ENCODE data around the gene CDK10. TPM values are rescaled to one million over a fixed set of nuclear protein-coding genes. Genes with fewer than 3 reads are reported as not detected.

The CDK10 gene
- total and polyA plus RNA-seq, 9 of the 15 experiments (the other 6 are each of a cell fraction or from before 2014, with no cell fraction given), result 2.0 to 85.1 (median 40.1) TPM

- peak; percentile 64 for TF ChIP-seq DEAF1 (CRISPR knock-in tag; IDR thresholded peaks at IDR 0.05)
- TF ChIP-seq POLR2B (IDR thresholded peaks at IDR 0.05; ENCODE audit: low read depth, partially characterized antibody), result no peak
- TF ChIP-seq SIRT6 (IDR thresholded peaks at IDR 0.05; ENCODE audit: low read depth, low read length), result no peak
- no peak for TF ChIP-seq CTCFL (IDR thresholded peaks at IDR 0.05; ENCODE audit: borderline replicate concordance, insufficient read depth, low read depth, low read length, poor library complexity, severe bottlenecking)
- TF ChIP-seq MTA3 (IDR thresholded peaks at IDR 0.05; ENCODE audit: borderline replicate concordance), result peak; percentile 38; the same call in 1 of the 2 replicates
- no peak for TF ChIP-seq HIVEP1 (CRISPR knock-in tag; IDR thresholded peaks at IDR 0.05)
- TF ChIP-seq FOXP4 (CRISPR knock-in tag; IDR thresholded peaks at IDR 0.05; ENCODE audit: borderline replicate concordance), result no peak
- peak in 1 of 2 experiments; percentile 66; a peak in 2 of 4 replicates for TF ChIP-seq SRF (CRISPR knock-in tag; IDR thresholded peaks at IDR 0.05)
- no peak for TF ChIP-seq YY1 (IDR thresholded peaks at IDR 0.05; ENCODE audit: borderline replicate concordance in 1 of 3, control insufficient read depth in 1 of 3, extremely low read depth in 1 of 3, insufficient read depth in 3 of 3, insufficient read length in 1 of 3, insufficient replicate concordance in 2 of 3, low read depth in 1 of 3, low read length in 2 of 3)
- TF ChIP-seq ATF3 (IDR thresholded peaks at IDR 0.05), result peak; percentile 100
- peak; percentile 95 for TF ChIP-seq ATF3 (CRISPR knock-in tag; conservative IDR thresholded peaks at IDR 0.05)
- no peak for TF ChIP-seq POLR2AphosphoS5 (IDR thresholded peaks at IDR 0.05; ENCODE audit: control insufficient read depth, insufficient read depth, low read depth, low read length)
- no peak for TF ChIP-seq MLLT1 (IDR thresholded peaks at IDR 0.05)
- TF ChIP-seq ETS2 (tag; IDR thresholded peaks at IDR 0.05; ENCODE audit: borderline replicate concordance, poor library complexity, severe bottlenecking), result no peak
- peak; percentile 98 for TF ChIP-seq MXI1 (IDR thresholded peaks at IDR 0.05; ENCODE audit: low read depth, low read length)
- no peak for TF ChIP-seq OTX1 (CRISPR knock-in tag; IDR thresholded peaks at IDR 0.05)
- no peak for TF ChIP-seq PYGO2 (tag; IDR thresholded peaks at IDR 0.05)
Measured at GRCh38 chr16:89700100-89700648, 13.7 kb downstream of the CDK10 start (continued).
